Measurements from ENCODE around the gene PCSK5.

DNA sequence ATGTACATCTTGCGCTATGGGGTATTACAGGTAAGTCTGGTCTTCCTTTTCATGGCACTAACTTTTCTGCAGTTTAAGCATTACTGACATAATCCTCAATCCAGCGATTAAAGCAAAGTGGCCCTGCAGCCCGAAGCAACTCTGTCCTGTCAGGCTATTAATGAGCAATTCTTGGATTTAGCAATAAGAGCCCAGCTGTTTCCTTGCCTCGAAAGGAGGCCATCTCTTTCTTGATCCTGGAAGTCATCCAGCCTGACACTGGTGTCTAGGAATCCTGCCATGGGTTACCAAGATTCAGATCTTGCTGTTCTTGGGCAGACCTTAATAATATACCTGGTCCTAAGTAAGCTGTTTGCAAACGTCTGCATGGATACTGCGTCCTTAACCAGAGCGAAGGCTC, 401.8 kb downstream of the PCSK5 start:
- TF ChIP-seq, protein P1, sequence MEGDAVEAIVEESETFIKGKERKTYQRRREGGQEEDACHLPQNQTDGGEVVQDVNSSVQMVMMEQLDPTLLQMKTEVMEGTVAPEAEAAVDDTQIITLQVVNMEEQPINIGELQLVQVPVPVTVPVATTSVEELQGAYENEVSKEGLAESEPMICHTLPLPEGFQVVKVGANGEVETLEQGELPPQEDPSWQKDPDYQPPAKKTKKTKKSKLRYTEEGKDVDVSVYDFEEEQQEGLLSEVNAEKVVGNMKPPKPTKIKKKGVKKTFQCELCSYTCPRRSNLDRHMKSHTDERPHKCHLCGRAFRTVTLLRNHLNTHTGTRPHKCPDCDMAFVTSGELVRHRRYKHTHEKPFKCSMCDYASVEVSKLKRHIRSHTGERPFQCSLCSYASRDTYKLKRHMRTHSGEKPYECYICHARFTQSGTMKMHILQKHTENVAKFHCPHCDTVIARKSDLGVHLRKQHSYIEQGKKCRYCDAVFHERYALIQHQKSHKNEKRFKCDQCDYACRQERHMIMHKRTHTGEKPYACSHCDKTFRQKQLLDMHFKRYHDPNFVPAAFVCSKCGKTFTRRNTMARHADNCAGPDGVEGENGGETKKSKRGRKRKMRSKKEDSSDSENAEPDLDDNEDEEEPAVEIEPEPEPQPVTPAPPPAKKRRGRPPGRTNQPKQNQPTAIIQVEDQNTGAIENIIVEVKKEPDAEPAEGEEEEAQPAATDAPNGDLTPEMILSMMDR (IDR thresholded peaks at IDR 0.05), result no peak
- no peak for TF ChIP-seq POLR2A (IDR thresholded peaks at IDR 0.05)
